GM19467 (cell line): ENCODE data around the gene FAM13A.
A peak's percentile ranks its signal among the peaks of the same experiment; 100 is the strongest.

ENCODE experiments used
- ATAC-seq: cut with Tn5 transposase; IDR thresholded peaks from one replicate; pipeline ENCODE4 v1.9.1; 2021; ENCODE audit warnings: mild to moderate bottlenecking, moderate library complexity; ENCODE audit not compliant: unreplicated experiment

The FAM13A gene

GRCh38 chr4:88730811-88731210 lies 326.2 kb downstream of the FAM13A start:
- no peak for ATAC-seq

GRCh38 chr4:88729146-88729760 lies 327.7 kb downstream of the FAM13A start:
- no peak for ATAC-seq

DNA sequence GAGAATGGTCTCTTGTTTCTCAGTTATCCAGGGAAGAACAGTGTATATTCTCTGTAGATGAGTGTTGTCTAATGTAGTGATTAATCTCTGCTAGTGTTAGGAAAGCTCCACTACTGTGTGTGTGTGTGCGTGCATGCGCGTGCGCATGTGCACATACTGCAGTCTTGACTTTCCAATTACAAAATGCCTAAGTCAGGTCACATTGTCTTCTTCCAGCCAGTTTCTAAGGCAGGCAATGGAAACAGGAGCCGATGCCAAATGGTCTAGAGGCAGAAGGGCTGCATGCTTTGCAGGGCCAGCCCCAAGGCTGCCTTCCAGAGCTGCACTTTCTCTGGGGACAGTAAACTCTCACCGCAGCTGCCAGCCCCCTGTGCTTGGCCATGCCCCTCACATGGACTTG lies 328.8 kb downstream of the FAM13A start:
- ATAC-seq: no peak

- ATAC-seq: no peak
These were observed 331.0 kb downstream of the FAM13A start for GRCh38 chr4:88725986-88726385.

GRCh38 chr4:88725143-88725542 lies 331.8 kb downstream of the FAM13A start:
- ATAC-seq: no peak

DNA sequence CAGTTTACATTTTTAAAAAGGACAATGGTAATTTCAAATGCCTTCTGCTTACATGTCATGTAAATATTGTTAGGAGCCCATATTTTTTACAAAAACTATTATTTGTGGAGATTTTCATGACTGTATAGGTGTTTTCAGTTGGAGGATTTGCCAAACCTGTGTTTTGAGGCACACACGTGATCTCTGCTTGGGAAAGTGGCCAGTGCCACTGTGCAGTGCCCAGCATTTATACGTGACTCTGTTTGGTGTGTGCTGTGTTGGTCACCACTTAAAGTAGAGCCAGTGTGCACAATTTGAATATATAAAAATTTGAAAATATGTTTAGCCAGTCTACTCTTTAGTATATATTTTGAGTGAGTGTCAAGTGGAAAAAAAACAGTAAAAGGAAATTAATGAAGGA lies 332.6 kb downstream of the FAM13A start:
- no peak for ATAC-seq

GRCh38 chr4:88722828-88723227 lies 334.2 kb downstream of the FAM13A start:
- no peak for ATAC-seq

- no peak for ATAC-seq
These were observed 334.7 kb downstream of the FAM13A start for GRCh38 chr4:88722276-88722780.

- no peak for ATAC-seq
These were observed 336.2 kb downstream of the FAM13A start for GRCh38 chr4:88720451-88721428.

DNA sequence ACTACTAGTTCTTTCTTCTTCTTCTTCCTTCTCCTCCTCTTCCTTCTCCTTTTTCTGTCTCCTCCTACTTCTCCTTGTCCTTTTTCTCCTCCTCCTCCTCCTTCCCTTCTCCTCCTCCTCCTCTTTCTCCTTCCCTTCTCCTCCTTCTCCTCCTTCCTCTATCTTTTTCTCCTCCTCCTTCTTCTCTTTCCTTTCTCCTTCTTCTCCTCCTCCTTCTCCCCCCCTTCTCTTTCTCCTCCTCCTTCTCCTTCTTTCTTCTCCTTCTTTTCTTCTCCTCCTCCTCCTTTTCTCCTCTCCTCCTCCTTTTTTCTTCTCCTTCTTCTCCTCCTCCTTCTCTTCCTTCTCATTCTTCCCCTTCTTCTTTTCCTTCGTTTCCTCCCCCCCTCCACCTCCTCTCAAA lies 337.6 kb downstream of the FAM13A start:
- ATAC-seq: no peak

DNA sequence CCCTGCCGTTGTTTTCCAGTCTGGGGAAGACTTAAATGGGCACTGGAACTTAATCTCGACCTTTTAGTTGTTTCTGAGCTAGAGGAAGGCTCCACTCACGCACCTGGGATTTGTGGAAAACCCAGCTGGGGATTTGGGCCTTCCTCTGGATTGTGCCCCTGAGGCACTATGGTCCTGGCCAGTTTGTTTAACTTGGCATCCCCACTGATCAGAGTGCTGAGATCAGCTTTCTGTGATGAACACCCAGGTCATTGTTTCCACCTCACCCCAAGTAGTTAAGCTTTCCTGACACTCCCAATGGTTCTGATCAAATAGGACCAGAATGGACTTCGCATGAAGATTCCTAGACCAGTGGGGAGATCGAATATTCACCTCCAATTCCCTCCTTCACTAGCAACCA lies 338.9 kb downstream of the FAM13A start:
- no peak for ATAC-seq

DNA sequence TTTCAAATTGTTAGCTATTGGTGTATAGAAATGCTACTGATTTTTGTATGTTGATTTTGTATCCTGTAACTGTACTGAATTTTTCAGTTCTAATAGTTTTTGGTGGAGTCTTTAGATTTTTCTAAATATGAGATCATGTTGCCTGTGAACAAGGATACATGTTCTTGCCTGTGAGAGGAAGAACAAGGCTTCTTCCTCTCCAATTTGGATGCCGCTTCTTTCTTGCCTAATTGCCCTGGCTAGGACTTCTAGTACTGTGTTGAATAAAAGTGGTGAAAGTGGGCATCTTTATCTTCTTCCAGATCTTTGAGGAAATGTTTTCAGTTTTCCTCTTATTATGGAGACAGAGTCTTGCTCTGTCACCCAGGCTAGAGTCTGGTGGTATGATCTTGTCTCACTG lies 343.2 kb downstream of the FAM13A start:
- no peak for ATAC-seq

DNA sequence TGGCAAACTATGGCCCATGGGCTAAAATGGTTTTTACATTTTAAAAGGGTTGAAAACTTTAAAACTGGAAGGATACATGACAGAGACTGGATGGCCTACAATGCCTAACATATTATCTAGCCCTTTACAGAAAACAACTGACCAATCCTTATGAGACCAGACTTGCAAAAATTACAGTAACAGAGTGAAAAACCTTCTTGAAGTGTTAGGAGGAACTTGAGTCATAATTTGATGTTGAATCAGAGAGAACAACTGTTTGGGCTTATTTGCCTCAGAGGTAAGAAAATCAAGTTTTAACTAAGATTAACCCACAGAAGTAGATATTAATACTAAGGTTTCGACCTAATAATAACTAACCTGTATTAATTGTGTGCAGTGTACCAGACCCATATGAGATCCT lies 347.0 kb downstream of the FAM13A start:
- ATAC-seq: no peak

GRCh38 chr4:88706574-88706973 lies 350.4 kb downstream of the FAM13A start:
- no peak for ATAC-seq

- ATAC-seq: no peak
These were observed 351.0 kb downstream of the FAM13A start for GRCh38 chr4:88705805-88706492.

DNA sequence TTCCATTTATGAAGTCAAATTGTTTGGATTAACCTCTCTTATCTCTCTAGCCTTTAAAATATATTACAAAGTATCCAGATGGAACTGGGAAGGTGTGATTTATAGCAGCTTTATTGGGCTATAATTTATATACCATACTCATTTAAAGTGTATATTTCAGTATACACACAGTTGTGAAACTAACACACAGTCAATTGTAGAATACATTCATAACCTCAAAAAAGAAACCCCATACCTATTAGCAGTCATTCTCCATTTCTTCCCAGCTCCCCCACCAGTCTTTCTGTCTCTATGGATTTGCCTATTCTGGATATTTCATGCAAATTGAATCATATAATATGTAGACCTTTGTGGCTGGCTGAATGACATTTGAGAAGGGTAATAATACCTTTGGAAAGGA lies 351.8 kb downstream of the FAM13A start:
- ATAC-seq: no peak

DNA sequence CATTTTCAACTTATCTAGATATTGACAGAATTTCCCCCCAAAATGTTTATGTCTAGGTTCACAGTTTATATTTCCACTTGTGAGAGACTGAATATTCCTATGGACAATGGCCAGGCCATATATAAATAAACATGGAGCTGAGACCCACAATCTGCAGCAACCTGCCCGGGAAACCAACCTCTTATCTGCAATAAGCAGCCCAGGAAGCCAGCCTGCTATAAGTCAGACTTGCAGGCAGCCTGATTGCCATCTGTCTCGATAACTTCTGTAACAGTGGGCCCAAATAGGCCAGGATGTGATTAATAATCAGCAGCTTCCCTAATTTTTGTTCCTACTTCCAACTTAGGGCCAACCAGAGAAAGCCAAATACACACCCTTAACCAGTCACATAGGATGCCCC lies 354.2 kb downstream of the FAM13A start:
- ATAC-seq: no peak

GRCh38 chr4:88698519-88698918 lies 358.5 kb downstream of the FAM13A start:
- ATAC-seq: no peak

GRCh38 chr4:88697588-88698329 lies 359.2 kb downstream of the FAM13A start, which contains the start of gene NAP1L5:
Gene NAP1L5, minus strand, starts transcription at chr4:88697829. Its CDS starts 75 bp downstream, at chr4:88697754.
- ATAC-seq: peak; percentile 93

GRCh38 chr4:88697141-88697540 lies 359.8 kb downstream of the FAM13A start:
- no peak for ATAC-seq

DNA sequence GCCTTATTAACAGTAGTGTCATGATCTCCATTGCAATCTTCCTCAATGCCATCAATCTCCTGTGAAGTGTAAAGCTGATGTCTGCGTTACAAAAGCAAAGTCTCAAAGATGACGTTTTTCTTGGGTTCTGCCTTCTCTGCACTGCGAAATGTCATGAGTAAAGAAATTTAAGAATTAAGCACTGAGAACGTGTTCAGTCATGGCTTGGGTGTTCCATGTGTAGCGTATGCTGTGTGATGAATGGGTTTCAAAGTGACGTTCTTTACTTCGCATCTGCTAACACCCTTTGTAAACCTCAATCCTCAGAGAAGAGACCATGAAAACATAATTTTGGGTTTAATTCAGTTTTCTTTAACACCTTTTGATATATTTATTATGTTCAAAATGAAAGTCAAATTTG lies 360.4 kb downstream of the FAM13A start:
- no peak for ATAC-seq
